K562 (cell line): ENCODE measurements around the gene CFAP97D1.

Experiments
- EZH2 ChIP-seq: IDR thresholded peaks from 2 replicates; pipeline ENCODE4 v1.6.1; 2012; ENCODE audit warnings: low read depth, mild to moderate bottlenecking, inconsistent platforms, low read length, borderline replicate concordance
- HDAC2 ChIP-seq: fragments of 450-650 bp; IDR thresholded peaks from 2 replicates; pipeline ENCODE4 v1.6.1; 2016; ENCODE audit warnings: mild to moderate bottlenecking
- RNF2 ChIP-seq: sonication (generic); IDR thresholded peaks from 2 replicates; pipeline ENCODE4 v1.6.1; 2016
- SAFB2 ChIP-seq: fragments of 200-400 bp; formaldehyde crosslinking; IDR thresholded peaks from 2 replicates; pipeline ENCODE4 v1.6.1; 2018; ENCODE audit warnings: borderline replicate concordance, low read length, low read depth, moderate library complexity; ENCODE audit not compliant: severe bottlenecking
- SMARCA5 ChIP-seq: fragments of 450-650 bp; IDR thresholded peaks from 2 replicates; pipeline ENCODE4 v1.6.1; 2016
- ZBTB7A ChIP-seq: IDR thresholded peaks from 2 replicates; pipeline ENCODE4 v1.6.1; 2011; ENCODE audit warnings: low read depth, mild to moderate bottlenecking, low read length, moderate library complexity, borderline replicate concordance; ENCODE audit not compliant: control insufficient read depth
- ZNF444 ChIP-seq: fragments of 250-450 bp; sonication (Bioruptor Pico); IDR thresholded peaks from 2 replicates; pipeline ENCODE4 v1.4.0; 2020; ENCODE audit warnings: mild to moderate bottlenecking, moderate library complexity
- ZZZ3 ChIP-seq: fragments of 450-650 bp; IDR thresholded peaks from 2 replicates; pipeline ENCODE4 v1.6.1; 2016; ENCODE audit warnings: antibody characterized with exemption, mild to moderate bottlenecking, moderate library complexity
- TF ChIP-seq, protein P1 (sequence below): sonication (generic); formaldehyde crosslinking; IDR thresholded peaks from 2 replicates; pipeline ENCODE4 v1.8.1; 2022; ENCODE audit warnings: missing genetic modification reagents
- TF ChIP-seq, protein P2 (sequence below): sonication (generic); formaldehyde crosslinking; IDR thresholded peaks from 2 replicates; pipeline ENCODE4 v1.8.0; 2022; ENCODE audit warnings: mild to moderate bottlenecking, missing genetic modification reagents
- TF ChIP-seq, protein P3 (sequence below), 2 experiments: fragments of 450-650 bp; formaldehyde crosslinking in 1 of 2; IDR thresholded peaks; 2 replicates each; pipeline versions ENCODE4 v1.4.0 to v1.6.1; 2014 to 2020; ENCODE audit warnings: mild to moderate bottlenecking in 2 of 2, borderline replicate concordance in 1 of 2, low read depth in 1 of 2
- TF ChIP-seq, protein P4 (sequence below): fragments of 200-600 bp; sonication (generic); IDR thresholded peaks from one replicate; pipeline ENCODE4 v1.6.1; 2012; ENCODE audit warnings: mild to moderate bottlenecking, low read depth, low read length, inconsistent platforms

DNA sequence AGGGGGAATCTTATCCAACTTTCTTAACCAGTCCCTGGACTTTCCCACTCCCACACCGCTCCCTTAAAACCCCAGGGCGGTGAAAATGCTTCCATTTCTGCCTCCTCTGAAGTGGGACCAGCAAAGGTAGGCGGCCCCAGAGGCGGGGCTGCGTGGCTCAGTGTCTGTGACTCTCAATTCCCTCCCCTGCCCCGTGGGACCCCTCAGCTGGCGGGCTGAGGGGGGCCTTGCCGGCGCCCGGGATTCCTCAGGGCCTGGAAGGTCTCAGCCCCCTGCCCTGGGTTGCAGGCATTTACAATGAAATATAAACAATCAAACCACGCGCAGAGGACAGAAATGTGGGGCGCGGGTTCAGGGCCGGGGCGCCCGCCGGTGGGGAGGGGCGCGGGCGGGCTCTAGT is 25.3 kb upstream of the CFAP97D1 start:
- TF ChIP-seq RNF2 (no peak), ZBTB7A (no peak), ZZZ3 (no peak), EZH2 (no peak), SAFB2 (no peak), SMARCA5 (no peak), ZNF444 (CRISPR knock-in tag) (no peak), HDAC2 (no peak)
- TF ChIP-seq, protein P1, sequence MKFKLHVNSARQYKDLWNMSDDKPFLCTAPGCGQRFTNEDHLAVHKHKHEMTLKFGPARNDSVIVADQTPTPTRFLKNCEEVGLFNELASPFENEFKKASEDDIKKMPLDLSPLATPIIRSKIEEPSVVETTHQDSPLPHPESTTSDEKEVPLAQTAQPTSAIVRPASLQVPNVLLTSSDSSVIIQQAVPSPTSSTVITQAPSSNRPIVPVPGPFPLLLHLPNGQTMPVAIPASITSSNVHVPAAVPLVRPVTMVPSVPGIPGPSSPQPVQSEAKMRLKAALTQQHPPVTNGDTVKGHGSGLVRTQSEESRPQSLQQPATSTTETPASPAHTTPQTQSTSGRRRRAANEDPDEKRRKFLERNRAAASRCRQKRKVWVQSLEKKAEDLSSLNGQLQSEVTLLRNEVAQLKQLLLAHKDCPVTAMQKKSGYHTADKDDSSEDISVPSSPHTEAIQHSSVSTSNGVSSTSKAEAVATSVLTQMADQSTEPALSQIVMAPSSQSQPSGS (CRISPR knock-in tag): no peak
- TF ChIP-seq, protein P2, sequence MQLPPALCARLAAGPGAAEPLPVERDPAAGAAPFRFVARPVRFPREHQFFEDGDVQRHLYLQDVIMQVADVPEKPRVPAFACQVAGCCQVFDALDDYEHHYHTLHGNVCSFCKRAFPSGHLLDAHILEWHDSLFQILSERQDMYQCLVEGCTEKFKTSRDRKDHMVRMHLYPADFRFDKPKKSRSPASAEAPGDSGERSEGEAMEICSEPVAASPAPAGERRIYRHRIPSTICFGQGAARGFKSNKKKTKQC (CRISPR knock-in tag): no peak
- TF ChIP-seq, protein P3, sequence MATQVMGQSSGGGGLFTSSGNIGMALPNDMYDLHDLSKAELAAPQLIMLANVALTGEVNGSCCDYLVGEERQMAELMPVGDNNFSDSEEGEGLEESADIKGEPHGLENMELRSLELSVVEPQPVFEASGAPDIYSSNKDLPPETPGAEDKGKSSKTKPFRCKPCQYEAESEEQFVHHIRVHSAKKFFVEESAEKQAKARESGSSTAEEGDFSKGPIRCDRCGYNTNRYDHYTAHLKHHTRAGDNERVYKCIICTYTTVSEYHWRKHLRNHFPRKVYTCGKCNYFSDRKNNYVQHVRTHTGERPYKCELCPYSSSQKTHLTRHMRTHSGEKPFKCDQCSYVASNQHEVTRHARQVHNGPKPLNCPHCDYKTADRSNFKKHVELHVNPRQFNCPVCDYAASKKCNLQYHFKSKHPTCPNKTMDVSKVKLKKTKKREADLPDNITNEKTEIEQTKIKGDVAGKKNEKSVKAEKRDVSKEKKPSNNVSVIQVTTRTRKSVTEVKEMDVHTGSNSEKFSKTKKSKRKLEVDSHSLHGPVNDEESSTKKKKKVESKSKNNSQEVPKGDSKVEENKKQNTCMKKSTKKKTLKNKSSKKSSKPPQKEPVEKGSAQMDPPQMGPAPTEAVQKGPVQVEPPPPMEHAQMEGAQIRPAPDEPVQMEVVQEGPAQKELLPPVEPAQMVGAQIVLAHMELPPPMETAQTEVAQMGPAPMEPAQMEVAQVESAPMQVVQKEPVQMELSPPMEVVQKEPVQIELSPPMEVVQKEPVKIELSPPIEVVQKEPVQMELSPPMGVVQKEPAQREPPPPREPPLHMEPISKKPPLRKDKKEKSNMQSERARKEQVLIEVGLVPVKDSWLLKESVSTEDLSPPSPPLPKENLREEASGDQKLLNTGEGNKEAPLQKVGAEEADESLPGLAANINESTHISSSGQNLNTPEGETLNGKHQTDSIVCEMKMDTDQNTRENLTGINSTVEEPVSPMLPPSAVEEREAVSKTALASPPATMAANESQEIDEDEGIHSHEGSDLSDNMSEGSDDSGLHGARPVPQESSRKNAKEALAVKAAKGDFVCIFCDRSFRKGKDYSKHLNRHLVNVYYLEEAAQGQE (IDR thresholded peaks at IDR 0.05; ENCODE audit: borderline replicate concordance): no peak
- TF ChIP-seq, protein P3 (CRISPR knock-in tag; IDR thresholded peaks at IDR 0.05; ENCODE audit: low read depth): no peak
- TF ChIP-seq, protein P4, sequence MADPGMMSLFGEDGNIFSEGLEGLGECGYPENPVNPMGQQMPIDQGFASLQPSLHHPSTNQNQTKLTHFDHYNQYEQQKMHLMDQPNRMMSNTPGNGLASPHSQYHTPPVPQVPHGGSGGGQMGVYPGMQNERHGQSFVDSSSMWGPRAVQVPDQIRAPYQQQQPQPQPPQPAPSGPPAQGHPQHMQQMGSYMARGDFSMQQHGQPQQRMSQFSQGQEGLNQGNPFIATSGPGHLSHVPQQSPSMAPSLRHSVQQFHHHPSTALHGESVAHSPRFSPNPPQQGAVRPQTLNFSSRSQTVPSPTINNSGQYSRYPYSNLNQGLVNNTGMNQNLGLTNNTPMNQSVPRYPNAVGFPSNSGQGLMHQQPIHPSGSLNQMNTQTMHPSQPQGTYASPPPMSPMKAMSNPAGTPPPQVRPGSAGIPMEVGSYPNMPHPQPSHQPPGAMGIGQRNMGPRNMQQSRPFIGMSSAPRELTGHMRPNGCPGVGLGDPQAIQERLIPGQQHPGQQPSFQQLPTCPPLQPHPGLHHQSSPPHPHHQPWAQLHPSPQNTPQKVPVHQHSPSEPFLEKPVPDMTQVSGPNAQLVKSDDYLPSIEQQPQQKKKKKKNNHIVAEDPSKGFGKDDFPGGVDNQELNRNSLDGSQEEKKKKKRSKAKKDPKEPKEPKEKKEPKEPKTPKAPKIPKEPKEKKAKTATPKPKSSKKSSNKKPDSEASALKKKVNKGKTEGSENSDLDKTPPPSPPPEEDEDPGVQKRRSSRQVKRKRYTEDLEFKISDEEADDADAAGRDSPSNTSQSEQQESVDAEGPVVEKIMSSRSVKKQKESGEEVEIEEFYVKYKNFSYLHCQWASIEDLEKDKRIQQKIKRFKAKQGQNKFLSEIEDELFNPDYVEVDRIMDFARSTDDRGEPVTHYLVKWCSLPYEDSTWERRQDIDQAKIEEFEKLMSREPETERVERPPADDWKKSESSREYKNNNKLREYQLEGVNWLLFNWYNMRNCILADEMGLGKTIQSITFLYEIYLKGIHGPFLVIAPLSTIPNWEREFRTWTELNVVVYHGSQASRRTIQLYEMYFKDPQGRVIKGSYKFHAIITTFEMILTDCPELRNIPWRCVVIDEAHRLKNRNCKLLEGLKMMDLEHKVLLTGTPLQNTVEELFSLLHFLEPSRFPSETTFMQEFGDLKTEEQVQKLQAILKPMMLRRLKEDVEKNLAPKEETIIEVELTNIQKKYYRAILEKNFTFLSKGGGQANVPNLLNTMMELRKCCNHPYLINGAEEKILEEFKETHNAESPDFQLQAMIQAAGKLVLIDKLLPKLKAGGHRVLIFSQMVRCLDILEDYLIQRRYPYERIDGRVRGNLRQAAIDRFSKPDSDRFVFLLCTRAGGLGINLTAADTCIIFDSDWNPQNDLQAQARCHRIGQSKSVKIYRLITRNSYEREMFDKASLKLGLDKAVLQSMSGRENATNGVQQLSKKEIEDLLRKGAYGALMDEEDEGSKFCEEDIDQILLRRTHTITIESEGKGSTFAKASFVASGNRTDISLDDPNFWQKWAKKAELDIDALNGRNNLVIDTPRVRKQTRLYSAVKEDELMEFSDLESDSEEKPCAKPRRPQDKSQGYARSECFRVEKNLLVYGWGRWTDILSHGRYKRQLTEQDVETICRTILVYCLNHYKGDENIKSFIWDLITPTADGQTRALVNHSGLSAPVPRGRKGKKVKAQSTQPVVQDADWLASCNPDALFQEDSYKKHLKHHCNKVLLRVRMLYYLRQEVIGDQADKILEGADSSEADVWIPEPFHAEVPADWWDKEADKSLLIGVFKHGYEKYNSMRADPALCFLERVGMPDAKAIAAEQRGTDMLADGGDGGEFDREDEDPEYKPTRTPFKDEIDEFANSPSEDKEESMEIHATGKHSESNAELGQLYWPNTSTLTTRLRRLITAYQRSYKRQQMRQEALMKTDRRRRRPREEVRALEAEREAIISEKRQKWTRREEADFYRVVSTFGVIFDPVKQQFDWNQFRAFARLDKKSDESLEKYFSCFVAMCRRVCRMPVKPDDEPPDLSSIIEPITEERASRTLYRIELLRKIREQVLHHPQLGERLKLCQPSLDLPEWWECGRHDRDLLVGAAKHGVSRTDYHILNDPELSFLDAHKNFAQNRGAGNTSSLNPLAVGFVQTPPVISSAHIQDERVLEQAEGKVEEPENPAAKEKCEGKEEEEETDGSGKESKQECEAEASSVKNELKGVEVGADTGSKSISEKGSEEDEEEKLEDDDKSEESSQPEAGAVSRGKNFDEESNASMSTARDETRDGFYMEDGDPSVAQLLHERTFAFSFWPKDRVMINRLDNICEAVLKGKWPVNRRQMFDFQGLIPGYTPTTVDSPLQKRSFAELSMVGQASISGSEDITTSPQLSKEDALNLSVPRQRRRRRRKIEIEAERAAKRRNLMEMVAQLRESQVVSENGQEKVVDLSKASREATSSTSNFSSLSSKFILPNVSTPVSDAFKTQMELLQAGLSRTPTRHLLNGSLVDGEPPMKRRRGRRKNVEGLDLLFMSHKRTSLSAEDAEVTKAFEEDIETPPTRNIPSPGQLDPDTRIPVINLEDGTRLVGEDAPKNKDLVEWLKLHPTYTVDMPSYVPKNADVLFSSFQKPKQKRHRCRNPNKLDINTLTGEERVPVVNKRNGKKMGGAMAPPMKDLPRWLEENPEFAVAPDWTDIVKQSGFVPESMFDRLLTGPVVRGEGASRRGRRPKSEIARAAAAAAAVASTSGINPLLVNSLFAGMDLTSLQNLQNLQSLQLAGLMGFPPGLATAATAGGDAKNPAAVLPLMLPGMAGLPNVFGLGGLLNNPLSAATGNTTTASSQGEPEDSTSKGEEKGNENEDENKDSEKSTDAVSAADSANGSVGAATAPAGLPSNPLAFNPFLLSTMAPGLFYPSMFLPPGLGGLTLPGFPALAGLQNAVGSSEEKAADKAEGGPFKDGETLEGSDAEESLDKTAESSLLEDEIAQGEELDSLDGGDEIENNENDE: no peak
